SK-N-MC (cell line): ENCODE measurements around the gene DPM2.

ENCODE experiments used
- DNase-seq: peaks from one replicate; pipeline ENCODE4 v3.0.0-alpha.2; 2011; ENCODE audit warnings: low read depth, low spot score
- H3K27ac ChIP-seq: fragments of 200-600 bp; sonication (generic); 2 replicates; pipeline ENCODE4 v1.5.1; 2016; ENCODE audit warnings: mixed run types
- H3K36me3 ChIP-seq: fragments of 200-600 bp; sonication (generic); 2 replicates; pipeline ENCODE4 v1.6.1; 2017; ENCODE audit warnings: antibody characterized with exemption, low read length, mixed read lengths; ENCODE audit not compliant: insufficient read depth
- H3K4me3 ChIP-seq: fragments of 200-600 bp; sonication (generic); 2 replicates; pipeline ENCODE4 v1.5.1; 2016
- H3K9ac ChIP-seq: fragments of 200-600 bp; sonication (generic); 2 replicates; pipeline ENCODE4 v1.8.0; 2017; ENCODE audit warnings: mixed run types, mixed read lengths; ENCODE audit not compliant: insufficient read length
- H3K9me3 ChIP-seq: fragments of 200-600 bp; sonication (generic); 2 replicates; pipeline ENCODE4 v1.6.1; 2017; ENCODE audit warnings: low read depth, mild to moderate bottlenecking, antibody characterized with exemption, low read length, moderate library complexity, mixed read lengths
- EZH2 ChIP-seq: fragments of 200-600 bp; sonication (generic); IDR thresholded peaks from one replicate; pipeline ENCODE4 v1.6.1; 2017; ENCODE audit warnings: antibody characterized with exemption
- FOXP2 ChIP-seq: optimal IDR thresholded peaks from 2 replicates; pipeline ENCODE3; 2011; ENCODE audit warnings: mild to moderate bottlenecking, moderate library complexity; ENCODE audit not compliant: insufficient read depth; ENCODE audit errors: extremely low read length, control extremely low read depth
- POLR2AphosphoS5 ChIP-seq: IDR thresholded peaks from 2 replicates; pipeline ENCODE4 v1.6.1; 2012; ENCODE audit warnings: mild to moderate bottlenecking, low read depth, low read length, borderline replicate concordance

Gene DPM2

GRCh38 chr9:127944586-127945218 is 7.0 kb upstream of the DPM2 start:
- no peak for TF ChIP-seq EZH2
- no peak for TF ChIP-seq POLR2AphosphoS5
- TF ChIP-seq FOXP2: no peak
- no peak for DNase-seq
- H3K9ac ChIP-seq: no peak overlapping the region
- H3K9me3 ChIP-seq: no peaks in the 10 kb centered on the region
- no peak overlapping the region for H3K4me3 ChIP-seq
- H3K27ac ChIP-seq: no peak overlapping the region
- H3K36me3 ChIP-seq: peaks cover 18% of the 10 kb centered on the region; the same call in 1 of the 2 replicates

GRCh38 chr9:127943731-127944144 is 6.1 kb upstream of the DPM2 start:
- Histone ChIP-seq H3K4me3 (no peak overlapping the region), H3K9ac (no peak overlapping the region), H3K27ac (no peak overlapping the region), H3K9me3 (no peaks in the 10 kb centered on the region), H3K36me3 (peaks cover 18% of the 10 kb centered on the region; the same call in 1 of the 2 replicates)
- no peak for DNase-seq
- no peak for TF ChIP-seq POLR2AphosphoS5
- no peak for TF ChIP-seq FOXP2
- TF ChIP-seq EZH2: no peak

- Histone ChIP-seq H3K9me3 (no peaks in the 10 kb centered on the region), H3K36me3 (peaks cover 18% of the 10 kb centered on the region; the same call in 1 of the 2 replicates), H3K27ac (no peak overlapping the region), H3K4me3 (no peak overlapping the region), H3K9ac (no peak overlapping the region)
- TF ChIP-seq POLR2AphosphoS5: no peak
- no peak for TF ChIP-seq EZH2
- TF ChIP-seq FOXP2: no peak
- no peak for DNase-seq
Observed at GRCh38 chr9:127943011-127943662, 5.5 kb upstream of the DPM2 start.

GRCh38 chr9:127942216-127943010 is 4.8 kb upstream of the DPM2 start:
- TF ChIP-seq FOXP2 (no peak), POLR2AphosphoS5 (no peak), EZH2 (no peak)
- DNase-seq: no peak
- no peak overlapping the region for H3K9ac ChIP-seq
- no peak overlapping the region for H3K4me3 ChIP-seq
- no peak overlapping the region for H3K27ac ChIP-seq
- peaks cover 18% of the 10 kb centered on the region; the same call in 1 of the 2 replicates for H3K36me3 ChIP-seq
- no peaks in the 10 kb centered on the region for H3K9me3 ChIP-seq

GRCh38 chr9:127941961-127942215 is 4.2 kb upstream of the DPM2 start:
- Histone ChIP-seq H3K36me3 (peaks cover 18% of the 10 kb centered on the region; the same call in 1 of the 2 replicates), H3K9ac (no peak overlapping the region), H3K27ac (0 out of 2 replicates have a peak overlapping the region, but pooled peaks have one; percentile 25), H3K9me3 (no peaks in the 10 kb centered on the region), H3K4me3 (no peak overlapping the region)
- DNase-seq: no peak
- TF ChIP-seq FOXP2 (no peak), POLR2AphosphoS5 (no peak), EZH2 (no peak)

- DNase-seq: no peak
- TF ChIP-seq EZH2 (no peak), FOXP2 (no peak), POLR2AphosphoS5 (no peak)
- peaks cover 18% of the 10 kb centered on the region; the same call in 1 of the 2 replicates for H3K36me3 ChIP-seq
- no peaks in the 10 kb centered on the region for H3K9me3 ChIP-seq
- H3K27ac ChIP-seq: 0 out of 2 replicates have a peak overlapping the region, but pooled peaks have one; percentile 25
- H3K4me3 ChIP-seq: no peak overlapping the region
- no peak overlapping the region for H3K9ac ChIP-seq
Observed at GRCh38 chr9:127941062-127941960, 3.7 kb upstream of the DPM2 start.

GRCh38 chr9:127940593-127940992 is 2.9 kb upstream of the DPM2 start:
- Histone ChIP-seq H3K4me3 (no peak overlapping the region), H3K27ac (0 out of 2 replicates have a peak overlapping the region, but pooled peaks have one; percentile 11), H3K36me3 (peaks cover 18% of the 10 kb centered on the region; the same call in 1 of the 2 replicates), H3K9me3 (no peaks in the 10 kb centered on the region), H3K9ac (no peak overlapping the region)
- DNase-seq: no peak
- TF ChIP-seq POLR2AphosphoS5: no peak
- no peak for TF ChIP-seq FOXP2
- no peak for TF ChIP-seq EZH2

- TF ChIP-seq EZH2 (no peak), POLR2AphosphoS5 (no peak), FOXP2 (no peak)
- peaks cover 8% of the 10 kb centered on the region; the same call in 1 of the 2 replicates for H3K36me3 ChIP-seq
- H3K4me3 ChIP-seq: no peak overlapping the region
- H3K9me3 ChIP-seq: no peaks in the 10 kb centered on the region
- no peak for DNase-seq
- no peak overlapping the region for H3K9ac ChIP-seq
- peak overlapping the region; percentile 42; the same call in 1 of the 2 replicates for H3K27ac ChIP-seq
Observed at GRCh38 chr9:127938298-127938690, 640 bp upstream of the DPM2 start.
